HEK293 (cell line): Measurements from ENCODE around the gene PRTN3.

Experiments
- MZF1 ChIP-seq: fragments of 450-650 bp; formaldehyde crosslinking; IDR thresholded peaks from 2 replicates; pipeline ENCODE4 v1.5.1; 2017; ENCODE audit warnings: missing biosample characterization, missing genetic modification characterization, borderline replicate concordance
- PRDM1 ChIP-seq: fragments of 450-650 bp; formaldehyde crosslinking; IDR thresholded peaks from 2 replicates; pipeline ENCODE4; 2016; ENCODE audit warnings: missing biosample characterization, missing genetic modification characterization
- RBAK ChIP-seq: fragments of 450-650 bp; formaldehyde crosslinking; IDR thresholded peaks from 2 replicates; pipeline ENCODE4 v1.5.1; 2016; ENCODE audit warnings: missing biosample characterization, missing genetic modification characterization
- SETDB1 ChIP-seq: IDR thresholded peaks from one replicate; pipeline ENCODE4 v1.6.1; 2017; ENCODE audit warnings: mild to moderate bottlenecking, low read length, moderate library complexity, mixed read lengths; ENCODE audit not compliant: insufficient read length
- SP2 ChIP-seq: fragments of 450-650 bp; formaldehyde crosslinking; IDR thresholded peaks from 2 replicates; pipeline ENCODE4 v1.5.1; 2016; ENCODE audit warnings: missing biosample characterization, missing genetic modification characterization
- WT1 ChIP-seq: fragments of 450-650 bp; formaldehyde crosslinking; IDR thresholded peaks from 2 replicates; pipeline ENCODE4 v1.5.1; 2016; ENCODE audit warnings: missing biosample characterization, missing genetic modification characterization
- ZEB2 ChIP-seq: fragments of 450-650 bp; formaldehyde crosslinking; IDR thresholded peaks from 2 replicates; pipeline ENCODE4 v1.5.1; 2016; ENCODE audit warnings: missing biosample characterization, missing genetic modification characterization
- ZFP41 ChIP-seq: fragments of 450-650 bp; formaldehyde crosslinking; IDR thresholded peaks from 2 replicates; pipeline ENCODE4 v1.5.1; 2016; ENCODE audit warnings: missing biosample characterization, missing genetic modification characterization, borderline replicate concordance
- ZNF114 ChIP-seq: fragments of 450-650 bp; formaldehyde crosslinking; IDR thresholded peaks from 2 replicates; pipeline ENCODE4 v1.5.0; 2017; ENCODE audit warnings: missing biosample characterization, missing genetic modification characterization
- ZNF157 ChIP-seq: fragments of 450-650 bp; formaldehyde crosslinking; IDR thresholded peaks from 2 replicates; pipeline ENCODE4 v1.5.1; 2016; ENCODE audit warnings: missing biosample characterization, missing genetic modification characterization
- ZNF184 ChIP-seq: fragments of 450-650 bp; IDR thresholded peaks from 2 replicates; pipeline ENCODE4 v1.5.1; 2018; ENCODE audit warnings: missing biosample characterization, mild to moderate bottlenecking, missing genetic modification characterization
- ZNF19 ChIP-seq: fragments of 450-650 bp; formaldehyde crosslinking; IDR thresholded peaks from 2 replicates; pipeline ENCODE4; 2016; ENCODE audit warnings: missing biosample characterization, missing genetic modification characterization, low read depth
- ZNF324 ChIP-seq: fragments of 450-650 bp; formaldehyde crosslinking; IDR thresholded peaks from 2 replicates; pipeline ENCODE4 v1.5.1; 2016; ENCODE audit warnings: missing biosample characterization, missing genetic modification characterization
- ZNF366 ChIP-seq: fragments of 450-650 bp; formaldehyde crosslinking; conservative IDR thresholded peaks from 2 replicates; pipeline ENCODE4 v1.5.1; 2016; ENCODE audit warnings: missing biosample characterization, missing genetic modification characterization
- ZNF416 ChIP-seq: fragments of 450-650 bp; formaldehyde crosslinking; IDR thresholded peaks from 2 replicates; pipeline ENCODE4 v1.5.1; 2016; ENCODE audit warnings: missing biosample characterization, missing genetic modification characterization
- ZNF514 ChIP-seq: fragments of 450-650 bp; formaldehyde crosslinking; IDR thresholded peaks from 2 replicates; pipeline ENCODE4 v1.5.1; 2016; ENCODE audit warnings: missing biosample characterization, missing genetic modification characterization
- ZNF670 ChIP-seq: fragments of 450-650 bp; formaldehyde crosslinking; IDR thresholded peaks from 2 replicates; pipeline ENCODE4 v1.5.1; 2016; ENCODE audit warnings: missing biosample characterization, missing genetic modification characterization, low read depth
- ZNF776 ChIP-seq: fragments of 450-650 bp; formaldehyde crosslinking; IDR thresholded peaks from 2 replicates; pipeline ENCODE4 v1.5.0; 2017; ENCODE audit warnings: missing biosample characterization, missing genetic modification characterization, borderline replicate concordance
- ZNF791 ChIP-seq: fragments of 450-650 bp; formaldehyde crosslinking; IDR thresholded peaks from 2 replicates; pipeline ENCODE4 v1.5.1; 2016; ENCODE audit warnings: missing biosample characterization, missing genetic modification characterization
- TF ChIP-seq, protein P1 (sequence below): fragments of 450-650 bp; formaldehyde crosslinking; IDR thresholded peaks from 2 replicates; pipeline ENCODE4 v1.5.1; 2017; ENCODE audit warnings: missing biosample characterization, missing genetic modification characterization
- TF ChIP-seq, protein P2 (sequence below): fragments of 450-650 bp; formaldehyde crosslinking; IDR thresholded peaks from 2 replicates; pipeline ENCODE4 v1.5.1; 2017; ENCODE audit warnings: missing biosample characterization, missing genetic modification characterization
- TF ChIP-seq, protein P3 (sequence below): fragments of 450-650 bp; formaldehyde crosslinking; IDR thresholded peaks from 2 replicates; pipeline ENCODE4 v1.5.1; 2016; ENCODE audit warnings: missing biosample characterization, missing genetic modification characterization
- TF ChIP-seq, protein P4 (sequence below): fragments of 450-650 bp; IDR thresholded peaks from 2 replicates; pipeline ENCODE4 v1.5.1; 2018; ENCODE audit warnings: missing biosample characterization, mild to moderate bottlenecking, missing genetic modification characterization
- TF ChIP-seq, protein P5 (sequence below): fragments of 450-650 bp; formaldehyde crosslinking; IDR thresholded peaks from 2 replicates; pipeline ENCODE4 v1.5.1; 2016; ENCODE audit warnings: missing biosample characterization, missing genetic modification characterization
- TF ChIP-seq, protein P6 (sequence below): fragments of 450-650 bp; formaldehyde crosslinking; IDR thresholded peaks from 2 replicates; pipeline ENCODE4 v1.5.1; 2016; ENCODE audit warnings: missing biosample characterization, missing genetic modification characterization
- TF ChIP-seq, protein P7 (sequence below): fragments of 450-650 bp; formaldehyde crosslinking; IDR thresholded peaks from 2 replicates; pipeline ENCODE4 v1.5.1; 2016; ENCODE audit warnings: missing biosample characterization, missing genetic modification characterization
- TF ChIP-seq, protein P8 (sequence below): fragments of 450-650 bp; formaldehyde crosslinking; IDR thresholded peaks from 2 replicates; pipeline ENCODE4 v1.5.1; 2017; ENCODE audit warnings: missing biosample characterization, mild to moderate bottlenecking, missing genetic modification characterization, moderate library complexity

PRTN3 gene

DNA sequence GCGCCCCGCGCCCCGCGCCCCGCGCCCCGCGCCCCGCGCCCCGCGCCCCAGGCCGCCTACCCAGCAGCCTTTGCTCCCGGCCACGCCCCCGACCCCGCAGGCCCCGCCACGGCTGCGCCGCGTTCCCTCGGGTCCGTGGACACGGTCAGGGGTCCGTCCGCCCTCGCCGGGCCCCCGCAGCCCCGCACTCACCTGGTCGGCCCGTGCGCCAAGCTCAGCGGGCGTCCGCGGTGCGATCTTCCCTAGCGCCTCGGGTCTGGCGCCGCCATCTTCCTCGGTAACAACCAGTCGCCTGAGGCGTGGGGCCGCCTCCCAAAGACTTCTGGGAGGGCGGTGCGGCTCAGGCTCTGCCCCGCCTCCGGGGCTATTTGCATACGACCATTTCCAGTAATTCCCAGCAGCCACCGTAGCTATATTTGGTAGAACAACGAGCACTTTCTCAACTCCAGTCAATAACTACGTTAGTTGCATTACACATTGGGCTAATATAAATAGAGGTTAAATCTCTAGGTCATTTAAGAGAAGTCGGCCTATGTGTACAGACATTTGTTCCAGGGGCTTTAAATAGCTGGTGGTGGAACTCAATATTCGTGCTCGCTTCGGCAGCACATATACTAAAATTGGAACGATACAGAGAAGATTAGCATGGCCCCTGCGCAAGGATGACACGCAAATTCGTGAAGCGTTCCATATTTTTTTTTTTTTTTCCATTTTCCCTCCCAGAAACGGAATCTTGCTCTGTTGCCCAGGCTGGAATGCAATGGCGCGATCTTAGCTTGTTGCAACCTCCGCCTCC lies 52.3 kb downstream of the PRTN3 start, which contains the start of the genes MED16 and RNU6-9 (continued):
- TF ChIP-seq, protein P1, sequence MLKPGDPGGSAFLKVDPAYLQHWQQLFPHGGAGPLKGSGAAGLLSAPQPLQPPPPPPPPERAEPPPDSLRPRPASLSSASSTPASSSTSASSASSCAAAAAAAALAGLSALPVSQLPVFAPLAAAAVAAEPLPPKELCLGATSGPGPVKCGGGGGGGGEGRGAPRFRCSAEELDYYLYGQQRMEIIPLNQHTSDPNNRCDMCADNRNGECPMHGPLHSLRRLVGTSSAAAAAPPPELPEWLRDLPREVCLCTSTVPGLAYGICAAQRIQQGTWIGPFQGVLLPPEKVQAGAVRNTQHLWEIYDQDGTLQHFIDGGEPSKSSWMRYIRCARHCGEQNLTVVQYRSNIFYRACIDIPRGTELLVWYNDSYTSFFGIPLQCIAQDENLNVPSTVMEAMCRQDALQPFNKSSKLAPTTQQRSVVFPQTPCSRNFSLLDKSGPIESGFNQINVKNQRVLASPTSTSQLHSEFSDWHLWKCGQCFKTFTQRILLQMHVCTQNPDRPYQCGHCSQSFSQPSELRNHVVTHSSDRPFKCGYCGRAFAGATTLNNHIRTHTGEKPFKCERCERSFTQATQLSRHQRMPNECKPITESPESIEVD (tag by site-specific recombination), result no peak
- TF ChIP-seq, protein P2, sequence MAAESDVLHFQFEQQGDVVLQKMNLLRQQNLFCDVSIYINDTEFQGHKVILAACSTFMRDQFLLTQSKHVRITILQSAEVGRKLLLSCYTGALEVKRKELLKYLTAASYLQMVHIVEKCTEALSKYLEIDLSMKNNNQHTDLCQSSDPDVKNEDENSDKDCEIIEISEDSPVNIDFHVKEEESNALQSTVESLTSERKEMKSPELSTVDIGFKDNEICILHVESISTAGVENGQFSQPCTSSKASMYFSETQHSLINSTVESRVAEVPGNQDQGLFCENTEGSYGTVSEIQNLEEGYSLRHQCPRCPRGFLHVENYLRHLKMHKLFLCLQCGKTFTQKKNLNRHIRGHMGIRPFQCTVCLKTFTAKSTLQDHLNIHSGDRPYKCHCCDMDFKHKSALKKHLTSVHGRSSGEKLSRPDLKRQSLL (tag by site-specific recombination), result no peak
- TF ChIP-seq ZNF776, result no peak
- no peak for TF ChIP-seq ZNF366 (tag by site-specific recombination)
- no peak for TF ChIP-seq ZNF416
- TF ChIP-seq, protein P3, sequence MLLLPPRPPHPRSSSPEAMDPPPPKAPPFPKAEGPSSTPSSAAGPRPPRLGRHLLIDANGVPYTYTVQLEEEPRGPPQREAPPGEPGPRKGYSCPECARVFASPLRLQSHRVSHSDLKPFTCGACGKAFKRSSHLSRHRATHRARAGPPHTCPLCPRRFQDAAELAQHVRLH (tag by site-specific recombination), result peak; percentile 40; the same call in 1 of the 2 replicates
- TF ChIP-seq WT1 (tag by site-specific recombination), result no peak
- TF ChIP-seq, protein P4, sequence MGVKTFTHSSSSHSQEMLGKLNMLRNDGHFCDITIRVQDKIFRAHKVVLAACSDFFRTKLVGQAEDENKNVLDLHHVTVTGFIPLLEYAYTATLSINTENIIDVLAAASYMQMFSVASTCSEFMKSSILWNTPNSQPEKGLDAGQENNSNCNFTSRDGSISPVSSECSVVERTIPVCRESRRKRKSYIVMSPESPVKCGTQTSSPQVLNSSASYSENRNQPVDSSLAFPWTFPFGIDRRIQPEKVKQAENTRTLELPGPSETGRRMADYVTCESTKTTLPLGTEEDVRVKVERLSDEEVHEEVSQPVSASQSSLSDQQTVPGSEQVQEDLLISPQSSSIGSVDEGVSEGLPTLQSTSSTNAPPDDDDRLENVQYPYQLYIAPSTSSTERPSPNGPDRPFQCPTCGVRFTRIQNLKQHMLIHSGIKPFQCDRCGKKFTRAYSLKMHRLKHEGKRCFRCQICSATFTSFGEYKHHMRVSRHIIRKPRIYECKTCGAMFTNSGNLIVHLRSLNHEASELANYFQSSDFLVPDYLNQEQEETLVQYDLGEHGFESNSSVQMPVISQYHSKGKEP (tag by site-specific recombination), result no peak
- TF ChIP-seq, protein P5, sequence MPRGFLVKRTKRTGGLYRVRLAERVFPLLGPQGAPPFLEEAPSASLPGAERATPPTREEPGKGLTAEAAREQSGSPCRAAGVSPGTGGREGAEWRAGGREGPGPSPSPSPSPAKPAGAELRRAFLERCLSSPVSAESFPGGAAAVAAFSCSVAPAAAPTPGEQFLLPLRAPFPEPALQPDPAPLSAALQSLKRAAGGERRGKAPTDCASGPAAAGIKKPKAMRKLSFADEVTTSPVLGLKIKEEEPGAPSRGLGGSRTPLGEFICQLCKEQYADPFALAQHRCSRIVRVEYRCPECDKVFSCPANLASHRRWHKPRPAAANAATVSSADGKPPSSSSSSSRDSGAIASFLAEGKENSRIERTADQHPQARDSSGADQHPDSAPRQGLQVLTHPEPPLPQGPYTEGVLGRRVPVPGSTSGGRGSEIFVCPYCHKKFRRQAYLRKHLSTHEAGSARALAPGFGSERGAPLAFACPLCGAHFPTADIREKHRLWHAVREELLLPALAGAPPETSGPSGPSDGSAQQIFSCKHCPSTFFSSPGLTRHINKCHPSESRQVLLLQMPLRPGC, result no peak
- no peak for TF ChIP-seq ZNF670 (tag by site-specific recombination)
- no peak for TF ChIP-seq ZNF19 (tag by site-specific recombination)
- TF ChIP-seq, protein P6, sequence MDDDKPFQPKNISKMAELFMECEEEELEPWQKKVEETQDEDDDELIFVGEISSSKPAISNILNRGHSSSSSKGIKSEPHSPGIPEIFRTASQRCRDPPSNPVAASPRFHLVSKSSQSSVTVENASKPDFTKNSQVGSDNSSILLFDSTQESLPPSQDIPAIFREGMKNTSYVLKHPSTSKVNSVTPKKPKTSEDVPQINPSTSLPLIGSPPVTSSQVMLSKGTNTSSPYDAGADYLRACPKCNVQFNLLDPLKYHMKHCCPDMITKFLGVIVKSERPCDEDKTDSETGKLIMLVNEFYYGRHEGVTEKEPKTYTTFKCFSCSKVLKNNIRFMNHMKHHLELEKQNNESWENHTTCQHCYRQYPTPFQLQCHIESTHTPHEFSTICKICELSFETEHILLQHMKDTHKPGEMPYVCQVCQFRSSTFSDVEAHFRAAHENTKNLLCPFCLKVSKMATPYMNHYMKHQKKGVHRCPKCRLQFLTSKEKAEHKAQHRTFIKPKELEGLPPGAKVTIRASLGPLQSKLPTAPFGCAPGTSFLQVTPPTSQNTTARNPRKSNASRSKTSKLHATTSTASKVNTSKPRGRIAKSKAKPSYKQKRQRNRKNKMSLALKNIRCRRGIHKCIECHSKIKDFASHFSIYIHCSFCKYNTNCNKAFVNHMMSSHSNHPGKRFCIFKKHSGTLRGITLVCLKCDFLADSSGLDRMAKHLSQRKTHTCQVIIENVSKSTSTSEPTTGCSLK (tag by site-specific recombination), result no peak
- TF ChIP-seq MZF1 (tag by site-specific recombination), result no peak
- TF ChIP-seq ZEB2, result peak; percentile 75
- no peak for TF ChIP-seq RBAK (tag by site-specific recombination)
- peak; percentile 57 for TF ChIP-seq SP2
- TF ChIP-seq SETDB1, result no peak
- no peak for TF ChIP-seq ZNF324 (tag by site-specific recombination)
- TF ChIP-seq ZNF184 (tag by site-specific recombination), result no peak
- no peak for TF ChIP-seq PRDM1
- no peak for TF ChIP-seq ZFP41 (tag by site-specific recombination)
- TF ChIP-seq, protein P7, sequence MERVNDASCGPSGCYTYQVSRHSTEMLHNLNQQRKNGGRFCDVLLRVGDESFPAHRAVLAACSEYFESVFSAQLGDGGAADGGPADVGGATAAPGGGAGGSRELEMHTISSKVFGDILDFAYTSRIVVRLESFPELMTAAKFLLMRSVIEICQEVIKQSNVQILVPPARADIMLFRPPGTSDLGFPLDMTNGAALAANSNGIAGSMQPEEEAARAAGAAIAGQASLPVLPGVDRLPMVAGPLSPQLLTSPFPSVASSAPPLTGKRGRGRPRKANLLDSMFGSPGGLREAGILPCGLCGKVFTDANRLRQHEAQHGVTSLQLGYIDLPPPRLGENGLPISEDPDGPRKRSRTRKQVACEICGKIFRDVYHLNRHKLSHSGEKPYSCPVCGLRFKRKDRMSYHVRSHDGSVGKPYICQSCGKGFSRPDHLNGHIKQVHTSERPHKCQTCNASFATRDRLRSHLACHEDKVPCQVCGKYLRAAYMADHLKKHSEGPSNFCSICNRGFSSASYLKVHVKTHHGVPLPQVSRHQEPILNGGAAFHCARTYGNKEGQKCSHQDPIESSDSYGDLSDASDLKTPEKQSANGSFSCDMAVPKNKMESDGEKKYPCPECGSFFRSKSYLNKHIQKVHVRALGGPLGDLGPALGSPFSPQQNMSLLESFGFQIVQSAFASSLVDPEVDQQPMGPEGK (tag by site-specific recombination), result no peak
- TF ChIP-seq, protein P8, sequence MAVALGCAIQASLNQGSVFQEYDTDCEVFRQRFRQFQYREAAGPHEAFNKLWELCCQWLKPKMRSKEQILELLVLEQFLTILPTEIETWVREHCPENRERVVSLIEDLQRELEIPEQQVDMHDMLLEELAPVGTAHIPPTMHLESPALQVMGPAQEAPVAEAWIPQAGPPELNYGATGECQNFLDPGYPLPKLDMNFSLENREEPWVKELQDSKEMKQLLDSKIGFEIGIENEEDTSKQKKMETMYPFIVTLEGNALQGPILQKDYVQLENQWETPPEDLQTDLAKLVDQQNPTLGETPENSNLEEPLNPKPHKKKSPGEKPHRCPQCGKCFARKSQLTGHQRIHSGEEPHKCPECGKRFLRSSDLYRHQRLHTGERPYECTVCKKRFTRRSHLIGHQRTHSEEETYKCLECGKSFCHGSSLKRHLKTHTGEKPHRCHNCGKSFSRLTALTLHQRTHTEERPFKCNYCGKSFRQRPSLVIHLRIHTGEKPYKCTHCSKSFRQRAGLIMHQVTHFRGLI (tag by site-specific recombination), result peak; percentile 32; the same call in 1 of the 2 replicates
- TF ChIP-seq ZNF114, result no peak
- TF ChIP-seq ZNF514 (tag by site-specific recombination), result no peak
- no peak for TF ChIP-seq ZNF157 (tag by site-specific recombination)
- no peak for TF ChIP-seq ZNF791 (tag by site-specific recombination)
